ENCODE data around the gene MAP2K1.

Gene MAP2K1

GRCh38 chr15:66394472-66394871 lies 7.8 kb downstream of the MAP2K1 start:
- DNase-seq (ENCODE audit: low read depth) = no peak

GRCh38 chr15:66394915-66395314 lies 8.2 kb downstream of the MAP2K1 start:
- no peak for DNase-seq (ENCODE audit: low read depth)

- DNase-seq (ENCODE audit: low read depth) = no peak
Measured at GRCh38 chr15:66399276-66399675, 12.6 kb downstream of the MAP2K1 start.

GRCh38 chr15:66400351-66400774 lies 13.7 kb downstream of the MAP2K1 start:
- peak; percentile 32 for DNase-seq (ENCODE audit: low read depth)

- peak; percentile 25 for DNase-seq (ENCODE audit: low read depth)
Measured at GRCh38 chr15:66401130-66402021, 14.7 kb downstream of the MAP2K1 start.

- no peak for DNase-seq (ENCODE audit: low read depth)
Measured at GRCh38 chr15:66402761-66403284, 16.1 kb downstream of the MAP2K1 start.

GRCh38 chr15:66403323-66403722 lies 16.6 kb downstream of the MAP2K1 start:
- DNase-seq (ENCODE audit: low read depth) = no peak

GRCh38 chr15:66404122-66404521 lies 17.4 kb downstream of the MAP2K1 start:
- DNase-seq (ENCODE audit: low read depth) = no peak

- no peak for DNase-seq (ENCODE audit: low read depth)
Measured at GRCh38 chr15:66404532-66404931, 17.8 kb downstream of the MAP2K1 start.

- no peak for DNase-seq (ENCODE audit: low read depth)
Measured at GRCh38 chr15:66405007-66405406, 18.3 kb downstream of the MAP2K1 start.

GRCh38 chr15:66405615-66406014 lies 18.9 kb downstream of the MAP2K1 start:
- DNase-seq (ENCODE audit: low read depth) = peak; percentile 20

GRCh38 chr15:66408254-66408653 lies 21.5 kb downstream of the MAP2K1 start:
- DNase-seq (ENCODE audit: low read depth) = no peak

- DNase-seq (ENCODE audit: low read depth) = no peak
Measured at GRCh38 chr15:66408675-66409282, 22.1 kb downstream of the MAP2K1 start.

- DNase-seq (ENCODE audit: low read depth) = no peak
Measured at GRCh38 chr15:66409565-66410108, 22.9 kb downstream of the MAP2K1 start.

- DNase-seq (ENCODE audit: low read depth) = peak; percentile 40
Measured at GRCh38 chr15:66411190-66411589, 24.5 kb downstream of the MAP2K1 start.

- no peak for DNase-seq (ENCODE audit: low read depth)
Measured at GRCh38 chr15:66412220-66412619, 25.5 kb downstream of the MAP2K1 start.

- no peak for DNase-seq (ENCODE audit: low read depth)
Measured at GRCh38 chr15:66413579-66413978, 26.9 kb downstream of the MAP2K1 start.

GRCh38 chr15:66415360-66415759 lies 28.6 kb downstream of the MAP2K1 start:
- DNase-seq (ENCODE audit: low read depth) = no peak

GRCh38 chr15:66417736-66418135 lies 31.0 kb downstream of the MAP2K1 start:
- no peak for DNase-seq (ENCODE audit: low read depth)

- DNase-seq (ENCODE audit: low read depth) = no peak
Measured at GRCh38 chr15:66419471-66419870, 32.8 kb downstream of the MAP2K1 start.

GRCh38 chr15:66422347-66422746 lies 35.6 kb downstream of the MAP2K1 start:
- no peak for DNase-seq (ENCODE audit: low read depth)

- DNase-seq (ENCODE audit: low read depth) = no peak
Measured at GRCh38 chr15:66423149-66423548, 36.4 kb downstream of the MAP2K1 start.

Data from EH (cell line).